SK-N-SH treated with all-trans-retinoic acid at 6 μM for 48 hours (cell line): ENCODE data around the gene ALG11.

Experiments used
- OSR1 ChIP-seq: fragments of 250-450 bp; sonication (Bioruptor Pico); IDR thresholded peaks from 2 replicates; pipeline ENCODE4 v1.8.0; 2022; ENCODE audit warnings: moderate library complexity, mild to moderate bottlenecking, inconsistent platforms
- SNAI2 ChIP-seq: fragments of 250-450 bp; sonication (Bioruptor Pico); IDR thresholded peaks from 2 replicates; pipeline ENCODE4 v1.5.0; 2020; ENCODE audit warnings: mild to moderate bottlenecking, moderate library complexity
- TCF4 ChIP-seq: fragments of 250-450 bp; sonication (Bioruptor Pico); IDR thresholded peaks from 2 replicates; pipeline ENCODE4 v1.8.0; 2021; ENCODE audit warnings: mild to moderate bottlenecking, moderate library complexity, borderline replicate concordance
- ZFP3 ChIP-seq: fragments of 250-450 bp; sonication (Bioruptor Pico); IDR thresholded peaks from 2 replicates; pipeline ENCODE4 v1.5.0; 2020; ENCODE audit warnings: mild to moderate bottlenecking, moderate library complexity
- ZFP30 ChIP-seq: fragments of 450-650 bp; formaldehyde crosslinking; IDR thresholded peaks from 2 replicates; pipeline ENCODE4 v1.5.0; 2022; ENCODE audit warnings: mild to moderate bottlenecking, moderate library complexity
- TF ChIP-seq, protein P1 (sequence below): fragments of 250-450 bp; sonication (Bioruptor Pico); IDR thresholded peaks from 2 replicates; pipeline ENCODE4 v1.8.0; 2020; ENCODE audit warnings: mild to moderate bottlenecking, moderate library complexity, borderline replicate concordance

- TF ChIP-seq ZFP3 (CRISPR knock-in tag) (no peak), ZFP30 (no peak), TCF4 (CRISPR knock-in tag) (no peak), SNAI2 (no peak), OSR1 (CRISPR knock-in tag) (no peak)
- TF ChIP-seq, protein P1, sequence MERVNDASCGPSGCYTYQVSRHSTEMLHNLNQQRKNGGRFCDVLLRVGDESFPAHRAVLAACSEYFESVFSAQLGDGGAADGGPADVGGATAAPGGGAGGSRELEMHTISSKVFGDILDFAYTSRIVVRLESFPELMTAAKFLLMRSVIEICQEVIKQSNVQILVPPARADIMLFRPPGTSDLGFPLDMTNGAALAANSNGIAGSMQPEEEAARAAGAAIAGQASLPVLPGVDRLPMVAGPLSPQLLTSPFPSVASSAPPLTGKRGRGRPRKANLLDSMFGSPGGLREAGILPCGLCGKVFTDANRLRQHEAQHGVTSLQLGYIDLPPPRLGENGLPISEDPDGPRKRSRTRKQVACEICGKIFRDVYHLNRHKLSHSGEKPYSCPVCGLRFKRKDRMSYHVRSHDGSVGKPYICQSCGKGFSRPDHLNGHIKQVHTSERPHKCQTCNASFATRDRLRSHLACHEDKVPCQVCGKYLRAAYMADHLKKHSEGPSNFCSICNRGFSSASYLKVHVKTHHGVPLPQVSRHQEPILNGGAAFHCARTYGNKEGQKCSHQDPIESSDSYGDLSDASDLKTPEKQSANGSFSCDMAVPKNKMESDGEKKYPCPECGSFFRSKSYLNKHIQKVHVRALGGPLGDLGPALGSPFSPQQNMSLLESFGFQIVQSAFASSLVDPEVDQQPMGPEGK, result no peak
These were observed 34.6 kb upstream of the ALG11 start for GRCh38 chr13:51977625-51978024.
